SK-N-SH (cell line): ENCODE data around the gene PHF3.

Experiments used
- CTCF ChIP-seq: fragments of 200-600 bp; sonication (generic); IDR thresholded peaks from 2 replicates; pipeline ENCODE4 v1.6.1; 2017; ENCODE audit warnings: antibody characterized with exemption, mild to moderate bottlenecking, moderate library complexity
- EP300 ChIP-seq, 2 experiments: IDR thresholded peaks; 2 replicates each; pipeline versions ENCODE4 v1.4.0 to v1.6.1; 2012; ENCODE audit warnings: borderline replicate concordance in 1 of 2, low read depth in 1 of 2, low read length in 1 of 2
- FOXM1 ChIP-seq: IDR thresholded peaks from 2 replicates; pipeline ENCODE4 v1.4.0; 2012; ENCODE audit warnings: low read depth, mild to moderate bottlenecking
- GABPA ChIP-seq: IDR thresholded peaks from 2 replicates; pipeline ENCODE4 v1.4.0; 2012; ENCODE audit warnings: low read depth, mild to moderate bottlenecking
- JUND ChIP-seq: IDR thresholded peaks from 2 replicates; pipeline ENCODE4 v1.4.0; 2012
- NRF1 ChIP-seq: IDR thresholded peaks from 2 replicates; pipeline ENCODE4 v1.6.1; 2012; ENCODE audit warnings: low read depth, mild to moderate bottlenecking, low read length
- REST ChIP-seq: IDR thresholded peaks from 2 replicates; pipeline ENCODE4 v1.6.1; 2012; ENCODE audit warnings: mild to moderate bottlenecking, low read depth, low read length, moderate library complexity
- RXRA ChIP-seq: IDR thresholded peaks from 2 replicates; pipeline ENCODE4 v1.4.0; 2012; ENCODE audit warnings: low read depth, mild to moderate bottlenecking, borderline replicate concordance
- SIN3A ChIP-seq: IDR thresholded peaks from 2 replicates; pipeline ENCODE4 v1.6.1; 2012; ENCODE audit warnings: low read depth, mild to moderate bottlenecking, low read length, moderate library complexity, borderline replicate concordance
- TCF12 ChIP-seq: IDR thresholded peaks from 2 replicates; pipeline ENCODE4 v1.4.0; 2012
- YY1 ChIP-seq: IDR thresholded peaks from 2 replicates; pipeline ENCODE4 v1.4.0; 2012; ENCODE audit warnings: low read depth, mild to moderate bottlenecking

- TF ChIP-seq SIN3A: no peak
- TF ChIP-seq FOXM1: no peak
- TF ChIP-seq CTCF: no peak
- no peak for TF ChIP-seq NRF1
- no peak for TF ChIP-seq YY1
- TF ChIP-seq JUND: no peak
- TF ChIP-seq GABPA: no peak
- TF ChIP-seq RXRA: no peak
- no peak for TF ChIP-seq EP300 (IDR thresholded peaks at IDR 0.05; ENCODE audit: borderline replicate concordance in 1 of 2, low read depth in 1 of 2, low read length in 1 of 2)
- TF ChIP-seq REST: no peak
- TF ChIP-seq TCF12: no peak
These were observed 47.5 kb downstream of the PHF3 start for GRCh38 chr6:63683071-63683603.
